Neuronal stem cell (in vitro differentiated cells): ENCODE measurements around the gene RNF144A.

Source experiments
- DNase-seq: peaks from one replicate; pipeline ENCODE4 v3.0.0-alpha.2; 2013; ENCODE audit warnings: low spot score
- H2AFZ ChIP-seq: one replicate; pipeline ENCODE4 v1.6.1; 2013; ENCODE audit warnings: mild to moderate bottlenecking, low read length, inconsistent platforms
- H2AK5ac ChIP-seq: 2 replicates; pipeline ENCODE4 v1.6.1; 2013; ENCODE audit warnings: low read depth, mild to moderate bottlenecking, inconsistent platforms, low read length, moderate library complexity, mixed read lengths
- H2BK120ac ChIP-seq: 2 replicates; pipeline ENCODE4 v1.6.1; 2013; ENCODE audit warnings: low read depth, mild to moderate bottlenecking, inconsistent platforms, low read length, moderate library complexity, mixed read lengths
- H2BK12ac ChIP-seq: one replicate; pipeline ENCODE4 v1.6.1; 2013; ENCODE audit warnings: low read length, inconsistent platforms
- H2BK15ac ChIP-seq: 2 replicates; pipeline ENCODE4 v1.6.1; 2013; ENCODE audit warnings: mild to moderate bottlenecking, low read length, inconsistent platforms, mixed read lengths
- H2BK5ac ChIP-seq: one replicate; pipeline ENCODE4 v1.6.1; 2013; ENCODE audit warnings: inconsistent platforms, mild to moderate bottlenecking, low read length, moderate library complexity
- H3K14ac ChIP-seq: one replicate; pipeline ENCODE4 v1.6.1; 2013; ENCODE audit warnings: low read length, inconsistent platforms
- H3K18ac ChIP-seq: 2 replicates; pipeline ENCODE4 v1.6.1; 2013; ENCODE audit warnings: low read length, inconsistent platforms
- H3K23ac ChIP-seq: 2 replicates; pipeline ENCODE4 v1.6.1; 2013; ENCODE audit warnings: low read depth, mild to moderate bottlenecking, mixed read lengths, low read length, inconsistent platforms; ENCODE audit not compliant: poor library complexity
- H3K27ac ChIP-seq: replicated peaks from 3 replicates; pipeline ENCODE4 v1.5.1; 2013; ENCODE audit warnings: low read length, inconsistent platforms
- H3K27me3 ChIP-seq, 3 experiments: 2 replicates each; pipeline ENCODE4 v1.6.1; 2013; ENCODE audit warnings: low read length in 3 of 3, mild to moderate bottlenecking in 2 of 3, inconsistent platforms in 1 of 3, low read depth in 1 of 3, mixed read lengths in 1 of 3, moderate library complexity in 1 of 3; ENCODE audit not compliant: control insufficient read depth in 3 of 3, insufficient read depth in 3 of 3
- H3K36me3 ChIP-seq, 2 donors: replicated peaks in 1 of 2; 2 replicates each; pipeline ENCODE4 v1.6.1; 2013; ENCODE audit warnings: low read length in 2 of 2; ENCODE audit not compliant: control insufficient read depth in 2 of 2, insufficient read depth in 2 of 2
- H3K4ac ChIP-seq: 2 replicates; pipeline ENCODE4 v1.6.1; 2013; ENCODE audit warnings: inconsistent platforms, mild to moderate bottlenecking, low read length, moderate library complexity
- H3K4me1 ChIP-seq, 2 donors: 1 replicate in 1 of 2; 2 replicates in 1 of 2; pipeline ENCODE4 v1.6.1; 2013; ENCODE audit warnings: low read length in 2 of 2, low read depth in 1 of 2; ENCODE audit not compliant: control insufficient read depth in 2 of 2, insufficient read depth in 1 of 2
- H3K4me2 ChIP-seq: one replicate; pipeline ENCODE4 v1.6.1; 2013; ENCODE audit warnings: mild to moderate bottlenecking, low read length, inconsistent platforms; ENCODE audit not compliant: insufficient read depth, poor library complexity, severe bottlenecking
- H3K4me3 ChIP-seq, 2 donors: 2 replicates each; pipeline ENCODE4 v1.5.1; 2013; ENCODE audit warnings: low read length in 2 of 2, mild to moderate bottlenecking in 2 of 2, inconsistent platforms in 1 of 2, moderate library complexity in 1 of 2
- H3K79me1 ChIP-seq: one replicate; pipeline ENCODE4 v1.6.1; 2013; ENCODE audit warnings: low read depth, mild to moderate bottlenecking, inconsistent platforms, low read length, moderate library complexity
- H3K9ac ChIP-seq: one replicate; pipeline ENCODE4 v1.6.1; 2013; ENCODE audit warnings: mild to moderate bottlenecking, low read depth, low read length, inconsistent platforms; ENCODE audit not compliant: poor library complexity
- H3K9me3 ChIP-seq, 2 donors: replicated peaks in 1 of 2; 2 replicates each; pipeline versions ENCODE3 to v1.6.1; 2013; ENCODE audit warnings: low read length in 2 of 2, mild to moderate bottlenecking in 2 of 2, inconsistent platforms in 1 of 2, low read depth in 1 of 2, mixed read lengths in 1 of 2, moderate library complexity in 1 of 2; ENCODE audit not compliant: control insufficient read depth in 2 of 2, insufficient read depth in 1 of 2
- H4K8ac ChIP-seq: one replicate; pipeline ENCODE4 v1.6.1; 2013; ENCODE audit warnings: low read depth, mild to moderate bottlenecking, inconsistent platforms, low read length, moderate library complexity
- H4K91ac ChIP-seq: one replicate; pipeline ENCODE4 v1.6.1; 2013; ENCODE audit warnings: low read length, low read depth, mild to moderate bottlenecking, inconsistent platforms; ENCODE audit not compliant: poor library complexity
- WGBS, 2 donors: extraction: QIAGEN DNeasy Blood & Tissue Kit; methylation state at CpG; one replicate each; pipeline ENCODE4 v1.1.7; 2013; ENCODE audit warnings: missing lambda C conversion rate in 2 of 2, mixed read lengths in 1 of 2; ENCODE audit not compliant: insufficient read length in 2 of 2, insufficient replicate concordance in 1 of 2; ENCODE audit errors: extremely low coverage in 2 of 2; 5-methylcytosine and 5-hydroxymethylcytosine counted together

The RNF144A gene

DNA sequence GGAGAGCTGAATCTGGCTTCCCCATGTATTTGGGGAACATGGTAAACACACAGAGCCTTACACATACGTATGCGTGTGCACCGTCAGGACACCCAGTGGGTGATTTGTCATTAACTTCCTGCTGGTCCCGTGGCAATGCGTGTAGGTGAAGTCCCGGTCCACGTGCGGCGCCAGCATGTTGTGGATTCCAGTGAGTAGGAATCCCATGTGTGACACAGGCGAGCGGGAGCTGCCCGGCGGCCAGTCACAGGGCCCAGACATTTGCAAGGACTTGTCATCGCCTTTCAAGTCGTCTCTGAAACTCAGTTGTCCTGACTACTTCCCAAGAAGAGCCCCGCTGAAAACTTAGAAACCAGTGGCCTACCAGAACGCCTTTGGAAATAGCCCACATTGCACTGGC lies 102.0 kb downstream of the RNF144A start:
- Histone ChIP-seq H3K9me3 (no peaks in the 10 kb centered on the region), H4K8ac (no peak overlapping the region), H2AFZ (no peak overlapping the region), H2BK5ac (no peak overlapping the region), H3K79me1 (no peaks in the 10 kb centered on the region), H3K36me3 (peaks cover 33 to 74% of the 10 kb centered on the region in 2 donors), H2BK120ac (no peak overlapping the region), H3K23ac (no peak overlapping the region), H3K27me3 (no peaks in the 10 kb centered on the region), H3K4me3 (no peak overlapping the region), H3K14ac (no peak overlapping the region), H2AK5ac (no peak overlapping the region), H3K9ac (no peak overlapping the region), H4K91ac (no peak overlapping the region), H3K4me1 (peaks cover 9 to 14% of the 10 kb centered on the region in 2 donors), H3K27ac (no peak overlapping the region), H2BK15ac (no peak overlapping the region), H3K4me2 (no peak overlapping the region), H3K4ac (no peak overlapping the region), H3K18ac (no peak overlapping the region), H2BK12ac (no peak overlapping the region)
- WGBS, 2 donors, result no CpG with 5 or more reads among the region's 17 CpGs
- no peak for DNase-seq

DNA sequence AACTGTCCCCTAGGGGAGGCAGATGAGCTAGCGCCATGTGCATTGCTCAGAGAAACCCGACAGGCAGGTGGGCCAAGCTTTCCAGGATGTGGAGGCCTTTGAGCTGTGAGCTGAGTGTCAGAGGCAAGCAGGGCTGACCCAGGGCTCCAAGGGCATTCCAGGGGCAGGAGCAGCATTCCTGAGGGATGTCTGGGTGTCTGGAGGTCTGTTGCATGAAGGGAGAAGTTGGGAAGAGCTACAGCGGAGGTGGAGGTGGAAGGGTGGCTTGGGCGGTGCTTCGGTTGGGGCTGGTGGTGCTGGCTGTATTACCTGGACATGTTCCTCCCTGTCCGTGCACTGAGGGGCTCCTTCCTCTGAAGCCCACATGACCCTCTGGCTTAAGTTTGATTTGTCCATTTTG lies 102.8 kb downstream of the RNF144A start:
- no peaks in the 10 kb centered on the region for H3K9me3 ChIP-seq
- H3K18ac ChIP-seq, result no peak overlapping the region
- H2AFZ ChIP-seq, result no peak overlapping the region
- H4K91ac ChIP-seq, result no peak overlapping the region
- H2BK5ac ChIP-seq, result no peak overlapping the region
- H3K4me2 ChIP-seq, result no peak overlapping the region
- WGBS, 2 donors, result no CpG with 5 or more reads among the region's 6 CpGs
- no peak overlapping the region for H2BK12ac ChIP-seq
- H3K27ac ChIP-seq, result no peak overlapping the region
- no peak overlapping the region for H3K14ac ChIP-seq
- H3K79me1 ChIP-seq, result no peaks in the 10 kb centered on the region
- no peaks in the 10 kb centered on the region for H3K27me3 ChIP-seq
- no peak overlapping the region for H3K4ac ChIP-seq
- peaks cover 39 to 76% of the 10 kb centered on the region in 2 donors for H3K36me3 ChIP-seq
- H3K4me3 ChIP-seq, result no peak overlapping the region
- DNase-seq, result no peak
- H2BK120ac ChIP-seq, result no peak overlapping the region
- H3K9ac ChIP-seq, result no peak overlapping the region
- H2AK5ac ChIP-seq, result no peak overlapping the region
- H2BK15ac ChIP-seq, result no peak overlapping the region
- peaks cover 9 to 14% of the 10 kb centered on the region in 2 donors for H3K4me1 ChIP-seq
- no peak overlapping the region for H4K8ac ChIP-seq
- H3K23ac ChIP-seq, result no peak overlapping the region

DNA sequence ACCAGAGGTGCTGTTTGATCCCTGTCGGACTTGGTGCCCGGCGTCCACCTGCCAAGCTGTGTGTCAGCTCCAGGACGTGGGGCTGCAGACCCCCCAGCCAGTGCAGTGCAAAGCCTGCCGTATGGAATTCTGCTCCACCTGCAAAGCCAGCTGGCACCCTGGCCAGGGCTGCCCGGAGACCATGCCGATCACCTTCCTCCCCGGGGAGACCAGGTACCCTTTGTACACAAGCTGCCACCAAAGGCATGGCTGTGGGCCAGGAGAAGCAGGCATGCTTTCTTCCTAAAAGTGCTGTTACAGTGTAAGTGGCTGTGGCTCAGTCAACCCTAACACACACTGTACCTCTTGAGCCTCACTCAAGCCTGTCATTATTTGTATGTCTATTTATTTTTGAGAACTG lies 103.3 kb downstream of the RNF144A start:
- H3K36me3 ChIP-seq, result peaks cover 40 to 77% of the 10 kb centered on the region in 2 donors
- peak overlapping the region; percentile 48 for H3K18ac ChIP-seq
- no peak overlapping the region for H2BK120ac ChIP-seq
- H2AFZ ChIP-seq, result no peak overlapping the region
- no peak overlapping the region for H3K4me2 ChIP-seq
- WGBS, 2 donors, result no CpG with 5 or more reads among the region's 8 CpGs
- no peak for DNase-seq
- no peak overlapping the region for H3K4ac ChIP-seq
- peak overlapping the region in 1 of 2 donors; percentile 30 for H3K4me3 ChIP-seq
- H2BK12ac ChIP-seq, result no peak overlapping the region
- no peak overlapping the region for H2BK15ac ChIP-seq
- H3K9ac ChIP-seq, result no peak overlapping the region
- H3K23ac ChIP-seq, result peak overlapping the region; percentile 32
- no peaks in the 10 kb centered on the region for H3K9me3 ChIP-seq
- no peak overlapping the region for H4K8ac ChIP-seq
- no peak overlapping the region for H3K27ac ChIP-seq
- H4K91ac ChIP-seq, result no peak overlapping the region
- H3K27me3 ChIP-seq, result no peaks in the 10 kb centered on the region
- no peaks in the 10 kb centered on the region for H3K79me1 ChIP-seq
- H3K14ac ChIP-seq, result no peak overlapping the region
- H3K4me1 ChIP-seq, result peaks cover 9 to 14% of the 10 kb centered on the region in 2 donors
- no peak overlapping the region for H2AK5ac ChIP-seq
- H2BK5ac ChIP-seq, result no peak overlapping the region

DNA sequence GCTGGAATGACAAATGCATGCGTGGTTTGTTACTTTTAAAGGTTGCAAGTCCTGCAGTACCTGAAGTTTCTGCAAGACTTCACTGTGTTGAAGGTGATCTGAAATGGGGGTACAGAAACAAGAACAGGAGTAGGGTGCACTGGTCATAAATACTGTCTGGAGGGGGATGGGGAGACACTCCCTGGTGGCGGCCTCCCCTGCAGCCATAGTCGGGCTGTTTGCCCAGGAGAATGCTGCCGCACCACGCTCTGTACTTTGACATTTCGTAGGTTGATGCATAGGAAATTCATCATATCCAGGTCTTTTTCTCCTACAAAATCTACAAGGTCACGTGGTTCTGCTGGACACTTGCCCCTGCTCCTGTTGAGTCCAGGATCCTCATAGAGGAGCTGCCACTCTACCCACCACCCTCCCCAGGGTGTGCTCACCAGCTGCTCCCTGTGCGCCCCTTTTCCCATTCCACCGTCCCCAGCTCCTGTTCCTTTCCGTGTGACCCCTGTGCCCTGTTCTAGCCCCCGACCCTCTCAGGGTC lies 103.8 kb downstream of the RNF144A start:
- Histone ChIP-seq H2BK5ac (no peak overlapping the region), H3K27me3 (no peaks in the 10 kb centered on the region), H3K27ac (no peak overlapping the region), H3K4me2 (no peak overlapping the region), H3K9me3 (no peaks in the 10 kb centered on the region), H3K23ac (no peak overlapping the region), H4K91ac (no peak overlapping the region), H2BK120ac (no peak overlapping the region), H3K14ac (no peak overlapping the region), H3K36me3 (peaks cover 37 to 78% of the 10 kb centered on the region in 2 donors), H3K4ac (no peak overlapping the region), H2BK12ac (no peak overlapping the region), H4K8ac (no peak overlapping the region), H3K4me3 (no peak overlapping the region), H3K4me1 (peaks cover 9 to 14% of the 10 kb centered on the region in 2 donors), H3K79me1 (no peaks in the 10 kb centered on the region), H2AK5ac (no peak overlapping the region), H2AFZ (no peak overlapping the region), H2BK15ac (no peak overlapping the region), H3K18ac (no peak overlapping the region), H3K9ac (no peak overlapping the region)
- DNase-seq, result no peak
- no CpG with 5 or more reads among the region's 11 CpGs for WGBS, 2 donors
